Caco-2 (cell line): ENCODE data around the gene IGFBP6. TPM values are rescaled to one million over a fixed set of nuclear protein-coding genes. Genes with fewer than 3 reads are reported as not detected.

Source experiments
- BruUV-seq: library from RNA; stranded (reverse); fragments of 400-500 nt; replicated peaks from 2 replicates; lab custom pipeline; 2021; lab: Mats Ljungman, UMichigan
- CTCF ChIA-PET: fragments of 300-600 bp; sonication (Branson Sonifier 250); formaldehyde crosslinking; loops from one replicate; lab custom pipeline; 2022; ENCODE audit warnings: antibody characterized with exemption; lab: Charles Lee
- POLR2A ChIA-PET: fragments of 300-600 bp; sonication (Branson Sonifier 250); formaldehyde crosslinking; loops from one replicate; lab custom pipeline; 2022; ENCODE audit warnings: antibody characterized with exemption; lab: Charles Lee
- DNase-seq, 2 experiments: peaks; one replicate each; pipeline versions ENCODE4 v3.0.0 to v3.0.0-alpha.2; 2020 to 2022
- H3K27me3 ChIP-seq: replicated peaks from 2 replicates; pipeline ENCODE4 v1.6.0; 2011; ENCODE audit warnings: low read length; ENCODE audit not compliant: control insufficient read depth, insufficient read depth
- H3K36me3 ChIP-seq: 2 replicates; pipeline ENCODE4 v1.5.1; 2011; ENCODE audit warnings: low read length; ENCODE audit not compliant: control insufficient read depth, insufficient read depth
- H3K4me1 ChIP-seq: fragments of 250-450 bp; sonication (Bioruptor Pico); 2 replicates; pipeline ENCODE4 v1.5.1; 2020; ENCODE audit warnings: mild to moderate bottlenecking
- H3K4me3 ChIP-seq: 2 replicates; pipeline ENCODE4 v1.5.1; 2011; ENCODE audit warnings: low read depth, mild to moderate bottlenecking, control low read depth, low read length
- H3K9me3 ChIP-seq: fragments of 250-450 bp; sonication (Bioruptor Pico); 2 replicates; pipeline ENCODE4 v1.5.1; 2020; ENCODE audit warnings: mild to moderate bottlenecking, moderate library complexity
- H3K27ac Mint-ChIP-seq: one replicate; pipeline ENCODE4 v1.8.0; 2022; ENCODE audit warnings: mixed read lengths; ENCODE audit not compliant: unreplicated experiment
- H3K27me3 Mint-ChIP-seq: one replicate; pipeline ENCODE4 v1.8.0; 2022; ENCODE audit warnings: mixed read lengths; ENCODE audit not compliant: insufficient read depth, unreplicated experiment
- H3K36me3 Mint-ChIP-seq: one replicate; pipeline ENCODE4 v1.8.0; 2022; ENCODE audit warnings: mild to moderate bottlenecking, mixed read lengths; ENCODE audit not compliant: insufficient read depth, unreplicated experiment
- H3K4me1 Mint-ChIP-seq: one replicate; pipeline ENCODE4 v1.8.0; 2022; ENCODE audit warnings: low read depth, mixed read lengths; ENCODE audit not compliant: unreplicated experiment
- H3K4me3 Mint-ChIP-seq: one replicate; pipeline ENCODE4 v1.8.0; 2022; ENCODE audit warnings: mild to moderate bottlenecking, moderate library complexity, mixed read lengths; ENCODE audit not compliant: unreplicated experiment
- H3K9me3 Mint-ChIP-seq: one replicate; pipeline ENCODE4 v1.8.0; 2022; ENCODE audit warnings: mixed read lengths; ENCODE audit not compliant: unreplicated experiment
- CTCF ChIP-seq, 2 experiments: fragments of 200-600 bp in 1 of 2; IDR thresholded peaks; 1 replicate in 1 of 2; 2 replicates in 1 of 2; pipeline versions ENCODE4 v1.5.1 to v1.8.0; 2011 to 2022; ENCODE audit warnings: antibody characterized with exemption in 1 of 2, control low read depth in 1 of 2, inconsistent platforms in 1 of 2, low read depth in 1 of 2, low read length in 1 of 2, mild to moderate bottlenecking in 1 of 2, moderate library complexity in 1 of 2; ENCODE audit not compliant: insufficient read depth in 1 of 2, severe bottlenecking in 1 of 2, unreplicated experiment in 1 of 2
- intact Hi-C: fragments of 100-400 bp; cut with micrococcal nuclease; formaldehyde crosslinking; loops from one replicate; pipeline ENCODE4 v1.10.0; 2022; ENCODE audit not compliant: unreplicated experiment
- total RNA-seq: library from RNA; stranded (reverse); gene quantifications from 2 replicates; pipeline ENCODE4 v1.2.3, GENCODE V29; 2022

The IGFBP6 gene
- total RNA-seq, 1 experiment from 2014 or later = 34.7 TPM

GRCh38 chr12:53101931-53102781 is 4.7 kb downstream of the IGFBP6 start:
- intact Hi-C loops = no loop called here
- POLR2A ChIA-PET = interaction anchor here (0.6 to 1.3 kb wide), 5 partner anchors 16 to 139 kb away, joined by 3 to 6 read pairs (median 4); partner anchors contain the start of gene SPRYD3
- Histone ChIP-seq H3K9me3 (no peaks in the 10 kb centered on the region), H3K36me3 (no peaks in the 10 kb centered on the region), H3K27me3 (no peaks in the 10 kb centered on the region), H3K4me1 (peaks cover 57% of the 10 kb centered on the region), H3K4me3 (no peak overlapping the region)
- Mint-ChIP-seq H3K4me3 (peak overlapping the region; percentile 8), H3K27ac (peak overlapping the region; percentile 74), H3K36me3 (peaks cover 15% of the 10 kb centered on the region), H3K27me3 (no peaks in the 10 kb centered on the region), H3K4me1 (peaks cover 39% of the 10 kb centered on the region), H3K9me3 (no peaks in the 10 kb centered on the region)
- no TSS peak for BruUV-seq
- CTCF ChIA-PET = interaction anchor here (0.6 to 7.5 kb wide), 10 partner anchors 15 to 219 kb away, joined by 3 to 95 read pairs (median 4); partner anchors contain the start of gene SPRYD3
- no peak for TF ChIP-seq CTCF (IDR thresholded peaks at IDR 0.05; ENCODE audit: insufficient read depth in 1 of 2, low read depth in 1 of 2, low read length in 1 of 2, severe bottlenecking in 1 of 2, unreplicated experiment in 1 of 2)
- DNase-seq = no peak

- no peaks in the 10 kb centered on the region for H3K36me3 ChIP-seq
- H3K9me3 ChIP-seq = no peaks in the 10 kb centered on the region
- H3K4me1 ChIP-seq = peaks cover 58% of the 10 kb centered on the region
- DNase-seq = peak; percentile 60 to 74
- no peak for TF ChIP-seq CTCF (IDR thresholded peaks at IDR 0.05; ENCODE audit: insufficient read depth in 1 of 2, low read depth in 1 of 2, low read length in 1 of 2, severe bottlenecking in 1 of 2, unreplicated experiment in 1 of 2)
- Mint-ChIP-seq H3K27me3 (no peaks in the 10 kb centered on the region), H3K9me3 (no peaks in the 10 kb centered on the region), H3K4me1 (peaks cover 37% of the 10 kb centered on the region), H3K36me3 (peaks cover 19% of the 10 kb centered on the region), H3K4me3 (peak within 1 kb of the TSS; percentile 50), H3K27ac (peak within 1 kb of the TSS; percentile 74)
- CTCF ChIA-PET = interaction anchor here (0.6 to 7.5 kb wide), 12 partner anchors 9 to 218 kb away, joined by 3 to 95 read pairs (median 4); partner anchors contain the start of gene SPRYD3
- POLR2A ChIA-PET = interaction anchor here (0.6 to 1.4 kb wide), 8 partner anchors 17 to 97 kb away, joined by 3 to 12 read pairs (median 4); partner anchors contain the start of genes CSAD, EIF4B, SPRYD3 and ZNF740
- peak within 1 kb of the TSS; percentile 9 for H3K4me3 ChIP-seq
- no peaks in the 10 kb centered on the region for H3K27me3 ChIP-seq
- BruUV-seq = no TSS peak
- intact Hi-C loops = no loop called here
These were observed 5.7 kb downstream of the IGFBP6 start, which contains the start of gene SOAT2 for GRCh38 chr12:53102883-53103807. Gene SOAT2 (plus strand): TSS chr12:53103486. CDS start chr12:53103578, 92 bp downstream.
